Retinal pigment epithelial cell (primary cell): ENCODE data around the gene VWA3B.

ENCODE experiments used
- DNase-seq: peaks from one replicate; pipeline ENCODE4 v3.0.0-alpha.2; 2010; ENCODE audit warnings: low read depth
- H3K4me3 ChIP-seq: 2 replicates; pipeline ENCODE4 v1.5.1; 2011; ENCODE audit warnings: mild to moderate bottlenecking, low read length, control low read depth, moderate library complexity
- CTCF ChIP-seq: conservative IDR thresholded peaks from 2 replicates; pipeline ENCODE4 v1.5.1; 2011; ENCODE audit warnings: low read depth, low read length, control low read depth, inconsistent platforms

The VWA3B gene

GRCh38 chr2:98293030-98293429 lies 206.1 kb downstream of the VWA3B start:
- no peak overlapping the region for H3K4me3 ChIP-seq
- DNase-seq: no peak
- no peak for TF ChIP-seq CTCF

- TF ChIP-seq CTCF: no peak
- DNase-seq: no peak
- no peak overlapping the region for H3K4me3 ChIP-seq
Observed at GRCh38 chr2:98293931-98294687, 207.1 kb downstream of the VWA3B start.

- H3K4me3 ChIP-seq: no peak overlapping the region
- TF ChIP-seq CTCF: no peak
- no peak for DNase-seq
Observed at GRCh38 chr2:98294711-98295110, 207.7 kb downstream of the VWA3B start.

GRCh38 chr2:98295275-98295674 lies 208.3 kb downstream of the VWA3B start:
- H3K4me3 ChIP-seq: no peak overlapping the region
- no peak for TF ChIP-seq CTCF
- no peak for DNase-seq

GRCh38 chr2:98295721-98296414 lies 208.9 kb downstream of the VWA3B start:
- no peak overlapping the region for H3K4me3 ChIP-seq
- DNase-seq: no peak
- no peak for TF ChIP-seq CTCF

GRCh38 chr2:98296440-98296839 lies 209.5 kb downstream of the VWA3B start:
- no peak overlapping the region for H3K4me3 ChIP-seq
- no peak for TF ChIP-seq CTCF
- DNase-seq: no peak
